Measurements from ENCODE around the gene HAO2. TPM values are rescaled to one million over a fixed set of nuclear protein-coding genes. Genes with fewer than 3 reads are reported as not detected.

Gene HAO2
- total RNA-seq, 1 donor from 2014 or later = not detected

- DNase-seq (ENCODE audit: low read depth in 2 of 2) = no peak
Measured at GRCh38 chr1:119379117-119379516, 10.5 kb downstream of the HAO2 start.

- DNase-seq (ENCODE audit: low read depth in 2 of 2) = no peak
Measured at GRCh38 chr1:119380304-119380703, 11.7 kb downstream of the HAO2 start.

GRCh38 chr1:119380983-119381662, 12.5 kb downstream of the HAO2 start:
- DNase-seq (ENCODE audit: low read depth in 2 of 2) = no peak

GRCh38 chr1:119384591-119384990, 16.0 kb downstream of the HAO2 start:
- DNase-seq (ENCODE audit: low read depth in 2 of 2) = no peak

- DNase-seq (ENCODE audit: low read depth in 2 of 2) = no peak
Measured at GRCh38 chr1:119385650-119386049, 17.1 kb downstream of the HAO2 start.

GRCh38 chr1:119387858-119388257, 19.3 kb downstream of the HAO2 start:
- no peak for DNase-seq (ENCODE audit: low read depth in 2 of 2)

- no peak for DNase-seq (ENCODE audit: low read depth in 2 of 2)
Measured at GRCh38 chr1:119388450-119388849, 19.9 kb downstream of the HAO2 start.

- no peak for DNase-seq (ENCODE audit: low read depth in 2 of 2)
Measured at GRCh38 chr1:119390526-119390925, 21.9 kb downstream of the HAO2 start.

GRCh38 chr1:119391749-119392148, 23.2 kb downstream of the HAO2 start:
- DNase-seq (ENCODE audit: low read depth in 2 of 2) = no peak

- DNase-seq (ENCODE audit: low read depth in 2 of 2) = no peak
Measured at GRCh38 chr1:119394085-119394484, 25.5 kb downstream of the HAO2 start.

GRCh38 chr1:119396982-119397381, 28.4 kb downstream of the HAO2 start:
- DNase-seq (ENCODE audit: low read depth in 2 of 2) = no peak

GRCh38 chr1:119397986-119398385, 29.4 kb downstream of the HAO2 start:
- no peak for DNase-seq (ENCODE audit: low read depth in 2 of 2)

- no peak for DNase-seq (ENCODE audit: low read depth in 2 of 2)
Measured at GRCh38 chr1:119404736-119405135, 36.2 kb downstream of the HAO2 start.

- no peak for DNase-seq (ENCODE audit: low read depth in 2 of 2)
Measured at GRCh38 chr1:119409731-119410130, 41.1 kb downstream of the HAO2 start.

GRCh38 chr1:119410961-119411360, 42.4 kb downstream of the HAO2 start:
- no peak for DNase-seq (ENCODE audit: low read depth in 2 of 2)

GRCh38 chr1:119414950-119415349, 46.4 kb downstream of the HAO2 start, which contains the start of gene HSD3B2:
Gene HSD3B2, plus strand, starts transcription at chr1:119415150. Its CDS starts 270 bp downstream, at chr1:119415420.
- DNase-seq (ENCODE audit: low read depth in 2 of 2) = no peak

GRCh38 chr1:119416006-119416640, 47.5 kb downstream of the HAO2 start:
- no peak for DNase-seq (ENCODE audit: low read depth in 2 of 2)

GRCh38 chr1:119419109-119419508, 50.5 kb downstream of the HAO2 start:
- DNase-seq (ENCODE audit: low read depth in 2 of 2) = no peak

GRCh38 chr1:119420638-119421037, 52.1 kb downstream of the HAO2 start:
- DNase-seq (ENCODE audit: low read depth in 2 of 2) = no peak

- DNase-seq (ENCODE audit: low read depth in 2 of 2) = no peak
Measured at GRCh38 chr1:119422631-119423030, 54.0 kb downstream of the HAO2 start.

GRCh38 chr1:119428991-119429390, 60.4 kb downstream of the HAO2 start:
- DNase-seq (ENCODE audit: low read depth in 2 of 2) = no peak

GRCh38 chr1:119429687-119430086, 61.1 kb downstream of the HAO2 start:
- no peak for DNase-seq (ENCODE audit: low read depth in 2 of 2)

GRCh38 chr1:119430486-119430885, 61.9 kb downstream of the HAO2 start:
- DNase-seq (ENCODE audit: low read depth in 2 of 2) = no peak

Measured in lung microvascular endothelial cell (primary cell).